Keratinocyte (primary cell): ENCODE results near the gene ANKRD45. TPM values are rescaled to one million over a fixed set of nuclear protein-coding genes. Genes with fewer than 3 reads are reported as not detected.
"Not testable (repeated sequence)": the region's sequence is repeated elsewhere in the genome, so short reads cannot be mapped to it uniquely, and the experiment has no call there.

ENCODE experiments used
- DNase-seq: peaks from one replicate; pipeline ENCODE4 v3.0.0-alpha.2; 2011; ENCODE audit warnings: low read depth, missing footprints, low spot score
- FAIRE-seq: peaks from 2 replicates; lab custom pipeline; 2011; peaks lifted over from hg19 to GRCh38; lab: Jason Lieb, UNC
- H2AFZ ChIP-seq: 2 replicates; pipeline ENCODE4 v1.6.0; 2012; ENCODE audit warnings: low read length, control low read depth, inconsistent platforms; ENCODE audit not compliant: control insufficient read depth
- H3K27ac ChIP-seq: 2 replicates; pipeline ENCODE4 v1.5.1; 2011; ENCODE audit warnings: low read length; ENCODE audit not compliant: control insufficient read depth, insufficient read depth
- H3K27me3 ChIP-seq: 3 replicates; pipeline ENCODE4 v1.6.0; 2011; ENCODE audit warnings: low read length; ENCODE audit not compliant: control insufficient read depth, insufficient read depth; ENCODE audit errors: extremely low read depth
- H3K36me3 ChIP-seq, 2 experiments: 2 replicates in 1 of 2; 3 replicates in 1 of 2; pipeline ENCODE4 v1.5.1; 2011; ENCODE audit warnings: low read length in 2 of 2, mild to moderate bottlenecking in 1 of 2; ENCODE audit not compliant: control insufficient read depth in 2 of 2, insufficient read depth in 2 of 2; ENCODE audit errors: extremely low read depth in 1 of 2
- H3K4me1 ChIP-seq: 3 replicates; pipeline ENCODE4 v1.5.1; 2011; ENCODE audit warnings: low read length; ENCODE audit not compliant: control insufficient read depth, insufficient read depth; ENCODE audit errors: extremely low read depth
- H3K4me2 ChIP-seq: 3 replicates; pipeline ENCODE4 v1.6.0; 2011; ENCODE audit warnings: low read depth, low read length; ENCODE audit not compliant: control insufficient read depth, insufficient read depth; ENCODE audit errors: extremely low read depth
- H3K4me3 ChIP-seq, 3 experiments: fragments of 200-600 bp in 1 of 3; sonication (generic) in 1 of 3; 2 replicates in 2 of 3; 3 replicates in 1 of 3; pipeline ENCODE4 v1.5.1; 2011 to 2016; ENCODE audit warnings: low read length in 3 of 3, mild to moderate bottlenecking in 3 of 3, control low read depth in 2 of 3, inconsistent platforms in 1 of 3, low read depth in 1 of 3, mixed read lengths in 1 of 3, mixed run types in 1 of 3, moderate library complexity in 1 of 3; ENCODE audit not compliant: control insufficient read depth in 2 of 3, insufficient read depth in 2 of 3; ENCODE audit errors: extremely low read depth in 1 of 3
- H3K79me2 ChIP-seq: 2 replicates; pipeline ENCODE4 v1.6.0; 2012; ENCODE audit warnings: low read length; ENCODE audit not compliant: control insufficient read depth, insufficient read depth
- H3K9ac ChIP-seq: 3 replicates; pipeline ENCODE4 v1.6.0; 2011; ENCODE audit warnings: low read length; ENCODE audit not compliant: control insufficient read depth, insufficient read depth; ENCODE audit errors: extremely low read depth
- H3K9me1 ChIP-seq: 3 replicates; pipeline ENCODE4 v1.6.0; 2011; ENCODE audit warnings: low read length; ENCODE audit not compliant: control insufficient read depth, insufficient read depth; ENCODE audit errors: extremely low read depth
- H3K9me3 ChIP-seq: 2 replicates; pipeline ENCODE4 v1.5.1; 2012; ENCODE audit warnings: low read depth, low read length; ENCODE audit not compliant: control insufficient read depth
- H4K20me1 ChIP-seq: 3 replicates; pipeline ENCODE4 v1.6.0; 2011; ENCODE audit warnings: low read length; ENCODE audit not compliant: control insufficient read depth, insufficient read depth; ENCODE audit errors: extremely low read depth
- EZH2 ChIP-seq: IDR thresholded peaks from one replicate; pipeline ENCODE4 v1.6.1; 2012; ENCODE audit warnings: inconsistent platforms, mild to moderate bottlenecking, low read length, moderate library complexity
- dilution Hi-C: fragments of 300-500 bp; cut with MboI; formaldehyde crosslinking; loops from one replicate; pipeline ENCODE4 v1.7.0; 2020; ENCODE audit warnings: low sequenced_read_pairs; ENCODE audit not compliant: extremely low pct_ligation_motif_present
- polyA plus RNA-seq, 5 experiments: library from polyadenylated mRNA; depleted of rRNA in 3 of 5; stranded (reverse) in 3 of 5; stranded (forward) in 1 of 5; unstranded in 1 of 5; fragments of >200 nt; gene quantifications; 1 replicate in 1 of 5; 2 replicates in 3 of 5; 3 replicates in 1 of 5; pipeline versions ENCODE4 v1.2.1 to v1.2.3, GENCODE V29; 2011 to 2012; ENCODE audit warnings: missing spikeins in 2 of 5, low read depth in 1 of 5, low replicate concordance in 1 of 5
- TF ChIP-seq, protein P1 (sequence below), 3 experiments: IDR thresholded peaks in 1 of 3; conservative IDR thresholded peaks in 1 of 3; optimal IDR thresholded peaks in 1 of 3; 2 replicates in 2 of 3; 3 replicates in 1 of 3; pipeline versions ENCODE3 to v1.5.1; 2011; ENCODE audit warnings: low read length in 3 of 3, mild to moderate bottlenecking in 3 of 3, moderate library complexity in 2 of 3, control low read depth in 1 of 3, inconsistent platforms in 1 of 3; ENCODE audit not compliant: insufficient read depth in 2 of 3; ENCODE audit errors: extremely low read depth in 1 of 3

The ANKRD45 gene
- polyA plus RNA-seq, 1 donor (not counting 4 experiments of a cell fraction or from before 2014, with no cell fraction given) = 0.18 TPM

DNA sequence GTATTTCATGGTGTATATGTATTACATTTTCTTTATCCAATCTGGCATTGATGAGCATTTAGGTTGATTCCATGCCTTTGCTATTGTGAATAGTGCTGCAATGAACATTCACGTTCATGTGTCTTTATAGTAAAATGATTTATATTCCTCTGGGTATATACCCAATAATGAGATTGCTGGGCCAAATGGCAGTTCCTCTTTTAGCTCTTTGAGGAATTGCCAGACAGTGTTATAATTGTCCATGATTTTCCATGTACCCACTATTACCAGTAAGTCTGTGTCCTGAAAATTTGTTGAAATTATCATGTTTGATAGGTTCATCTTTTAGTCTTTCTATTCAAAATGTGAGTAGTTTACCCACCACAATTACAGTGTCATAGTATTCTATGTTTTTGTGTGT lies 101.2 kb downstream of the ANKRD45 start:
- Histone ChIP-seq H3K9me3 (no peaks in the 10 kb centered on the region), H3K9me1 (no peaks in the 10 kb centered on the region), H3K4me3 (no peak overlapping the region), H3K9ac (no peak overlapping the region), H3K4me1 (no peaks in the 10 kb centered on the region), H2AFZ (no peak overlapping the region), H3K79me2 (no peaks in the 10 kb centered on the region), H3K4me2 (no peak overlapping the region), H3K27me3 (no peaks in the 10 kb centered on the region), H3K36me3 (no peaks in the 10 kb centered on the region), H4K20me1 (no peaks in the 10 kb centered on the region), H3K27ac (no peak overlapping the region)
- FAIRE-seq (no peak), DNase-seq (no peak)
- TF ChIP-seq, protein P1, sequence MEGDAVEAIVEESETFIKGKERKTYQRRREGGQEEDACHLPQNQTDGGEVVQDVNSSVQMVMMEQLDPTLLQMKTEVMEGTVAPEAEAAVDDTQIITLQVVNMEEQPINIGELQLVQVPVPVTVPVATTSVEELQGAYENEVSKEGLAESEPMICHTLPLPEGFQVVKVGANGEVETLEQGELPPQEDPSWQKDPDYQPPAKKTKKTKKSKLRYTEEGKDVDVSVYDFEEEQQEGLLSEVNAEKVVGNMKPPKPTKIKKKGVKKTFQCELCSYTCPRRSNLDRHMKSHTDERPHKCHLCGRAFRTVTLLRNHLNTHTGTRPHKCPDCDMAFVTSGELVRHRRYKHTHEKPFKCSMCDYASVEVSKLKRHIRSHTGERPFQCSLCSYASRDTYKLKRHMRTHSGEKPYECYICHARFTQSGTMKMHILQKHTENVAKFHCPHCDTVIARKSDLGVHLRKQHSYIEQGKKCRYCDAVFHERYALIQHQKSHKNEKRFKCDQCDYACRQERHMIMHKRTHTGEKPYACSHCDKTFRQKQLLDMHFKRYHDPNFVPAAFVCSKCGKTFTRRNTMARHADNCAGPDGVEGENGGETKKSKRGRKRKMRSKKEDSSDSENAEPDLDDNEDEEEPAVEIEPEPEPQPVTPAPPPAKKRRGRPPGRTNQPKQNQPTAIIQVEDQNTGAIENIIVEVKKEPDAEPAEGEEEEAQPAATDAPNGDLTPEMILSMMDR (optimal IDR thresholded peaks at IDR 0.05 in 1 of 3, IDR thresholded peaks at IDR 0.05 in 1 of 3, conservative IDR thresholded peaks at IDR 0.05 in 1 of 3; ENCODE audit: extremely low read depth in 1 of 3, insufficient read depth in 2 of 3, low read length in 3 of 3) = no peak
- TF ChIP-seq EZH2 = no peak
- dilution Hi-C loops = no loop called here

DNA sequence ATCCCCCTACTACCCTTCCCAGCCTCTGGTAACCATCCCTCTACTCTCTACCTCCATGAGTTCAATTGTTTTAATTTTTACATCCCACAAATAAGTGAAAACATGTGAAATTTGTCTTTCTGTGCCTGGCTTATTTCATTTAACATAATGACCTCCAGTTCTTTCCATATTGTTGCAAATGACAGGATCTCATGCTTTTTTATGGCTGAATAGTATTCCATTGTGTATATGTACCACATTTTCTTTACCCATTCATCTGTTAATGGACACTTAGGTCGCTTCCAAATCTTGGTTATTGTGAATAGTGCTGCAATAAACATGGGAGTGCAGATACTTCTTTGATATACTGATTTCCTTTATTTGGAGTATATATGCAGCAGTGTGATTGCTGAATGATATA lies 105.8 kb downstream of the ANKRD45 start:
- H3K4me2 ChIP-seq, FAIRE-seq, H3K9me1 ChIP-seq, H3K9ac ChIP-seq, dilution Hi-C loops, H3K79me2 ChIP-seq, H3K27me3 ChIP-seq, H4K20me1 ChIP-seq, H3K4me3 ChIP-seq, H3K4me1 ChIP-seq, H3K27ac ChIP-seq, DNase-seq, H3K9me3 ChIP-seq, H3K36me3 ChIP-seq, H2AFZ ChIP-seq: not testable (repeated sequence)

- Histone ChIP-seq H2AFZ (no peak overlapping the region), H3K4me2 (no peak overlapping the region), H3K4me3 (no peak overlapping the region), H3K79me2 (no peaks in the 10 kb centered on the region), H3K9me1 (no peaks in the 10 kb centered on the region), H4K20me1 (no peaks in the 10 kb centered on the region), H3K9ac (no peak overlapping the region), H3K4me1 (no peaks in the 10 kb centered on the region), H3K27me3 (no peaks in the 10 kb centered on the region), H3K9me3 (no peaks in the 10 kb centered on the region), H3K27ac (no peak overlapping the region), H3K36me3 (no peaks in the 10 kb centered on the region)
- dilution Hi-C loops = no loop called here
- TF ChIP-seq, protein P1 (optimal IDR thresholded peaks at IDR 0.05 in 1 of 3, IDR thresholded peaks at IDR 0.05 in 1 of 3, conservative IDR thresholded peaks at IDR 0.05 in 1 of 3; ENCODE audit: extremely low read depth in 1 of 3, insufficient read depth in 2 of 3, low read length in 3 of 3) = no peak
- TF ChIP-seq EZH2 = no peak
- FAIRE-seq (no peak), DNase-seq (no peak)
These were observed 106.8 kb downstream of the ANKRD45 start for GRCh38 chr1:173562813-173563212.
